Chondrocyte (in vitro differentiated cells): Measurements from ENCODE around the gene SEC14L1. TPM values are rescaled to one million over a fixed set of nuclear protein-coding genes. Genes with fewer than 3 reads are reported as not detected.

Experiments
- DNase-seq: peaks from one replicate; pipeline ENCODE4 v3.0.0; 2021; ENCODE audit warnings: mixed read lengths, low spot score
- H3K27ac Mint-ChIP-seq: one replicate; pipeline ENCODE4 v1.8.0; 2021; ENCODE audit warnings: mild to moderate bottlenecking, moderate library complexity, mixed read lengths; ENCODE audit not compliant: unreplicated experiment
- H3K27me3 Mint-ChIP-seq: 2 replicates; pipeline ENCODE4 v1.8.0; 2021; ENCODE audit warnings: low read depth, mixed read lengths
- H3K36me3 Mint-ChIP-seq: 2 replicates; pipeline ENCODE4 v1.8.0; 2021; ENCODE audit warnings: low read depth, mixed read lengths
- H3K4me1 Mint-ChIP-seq: 2 replicates; pipeline ENCODE4 v1.8.0; 2021; ENCODE audit warnings: low read depth, mild to moderate bottlenecking, mixed read lengths
- H3K4me3 Mint-ChIP-seq: one replicate; pipeline ENCODE4 v1.8.0; 2021; ENCODE audit warnings: mild to moderate bottlenecking, moderate library complexity, mixed read lengths; ENCODE audit not compliant: unreplicated experiment
- H3K9me3 Mint-ChIP-seq: 2 replicates; pipeline ENCODE4 v1.8.0; 2021; ENCODE audit warnings: low read depth, mixed read lengths
- total RNA-seq: library from RNA; stranded (reverse); gene quantifications from 3 replicates; pipeline ENCODE4 v1.2.1, GENCODE V29; 2021
- TF ChIP-seq, protein P1 (sequence below): fragments of 200-600 bp; sonication (generic); IDR thresholded peaks from 2 replicates; pipeline ENCODE4 v1.5.0; 2021; ENCODE audit warnings: antibody characterized with exemption, mild to moderate bottlenecking, moderate library complexity

Gene SEC14L1
- total RNA-seq, 1 donor from 2014 or later: 51.8 TPM

DNA sequence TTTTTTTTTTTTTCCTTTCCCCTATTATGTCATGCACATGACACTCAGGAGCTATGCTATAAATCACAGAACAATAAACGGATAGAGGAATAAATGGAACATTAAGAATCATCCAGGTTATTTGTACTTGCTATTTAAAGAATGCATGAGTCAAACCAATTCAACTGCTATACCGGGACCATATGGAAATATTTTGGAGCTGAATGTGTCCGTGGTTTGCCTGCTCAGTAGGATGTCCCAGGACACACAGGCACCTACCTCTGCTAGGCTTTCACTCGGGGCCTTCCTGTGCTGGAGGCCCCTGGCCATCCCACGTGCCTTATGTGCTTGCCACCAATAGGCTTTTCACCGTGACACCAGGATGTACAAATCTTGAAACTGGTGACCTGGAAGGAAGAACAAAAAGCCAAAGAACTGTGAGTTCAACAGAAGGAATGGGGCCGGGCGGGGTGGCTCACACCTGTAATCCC, 15.3 kb upstream of the SEC14L1 start:
- H3K36me3 Mint-ChIP-seq: no peaks in the 10 kb centered on the region
- H3K27me3 Mint-ChIP-seq: no peaks in the 10 kb centered on the region
- peak overlapping the region; percentile 91 for H3K27ac Mint-ChIP-seq
- H3K4me1 Mint-ChIP-seq: peaks cover 70% of the 10 kb centered on the region
- H3K4me3 Mint-ChIP-seq: no peak overlapping the region
- H3K9me3 Mint-ChIP-seq: no peaks in the 10 kb centered on the region
- TF ChIP-seq, protein P1, sequence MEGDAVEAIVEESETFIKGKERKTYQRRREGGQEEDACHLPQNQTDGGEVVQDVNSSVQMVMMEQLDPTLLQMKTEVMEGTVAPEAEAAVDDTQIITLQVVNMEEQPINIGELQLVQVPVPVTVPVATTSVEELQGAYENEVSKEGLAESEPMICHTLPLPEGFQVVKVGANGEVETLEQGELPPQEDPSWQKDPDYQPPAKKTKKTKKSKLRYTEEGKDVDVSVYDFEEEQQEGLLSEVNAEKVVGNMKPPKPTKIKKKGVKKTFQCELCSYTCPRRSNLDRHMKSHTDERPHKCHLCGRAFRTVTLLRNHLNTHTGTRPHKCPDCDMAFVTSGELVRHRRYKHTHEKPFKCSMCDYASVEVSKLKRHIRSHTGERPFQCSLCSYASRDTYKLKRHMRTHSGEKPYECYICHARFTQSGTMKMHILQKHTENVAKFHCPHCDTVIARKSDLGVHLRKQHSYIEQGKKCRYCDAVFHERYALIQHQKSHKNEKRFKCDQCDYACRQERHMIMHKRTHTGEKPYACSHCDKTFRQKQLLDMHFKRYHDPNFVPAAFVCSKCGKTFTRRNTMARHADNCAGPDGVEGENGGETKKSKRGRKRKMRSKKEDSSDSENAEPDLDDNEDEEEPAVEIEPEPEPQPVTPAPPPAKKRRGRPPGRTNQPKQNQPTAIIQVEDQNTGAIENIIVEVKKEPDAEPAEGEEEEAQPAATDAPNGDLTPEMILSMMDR: no peak
- no peak for DNase-seq

DNA sequence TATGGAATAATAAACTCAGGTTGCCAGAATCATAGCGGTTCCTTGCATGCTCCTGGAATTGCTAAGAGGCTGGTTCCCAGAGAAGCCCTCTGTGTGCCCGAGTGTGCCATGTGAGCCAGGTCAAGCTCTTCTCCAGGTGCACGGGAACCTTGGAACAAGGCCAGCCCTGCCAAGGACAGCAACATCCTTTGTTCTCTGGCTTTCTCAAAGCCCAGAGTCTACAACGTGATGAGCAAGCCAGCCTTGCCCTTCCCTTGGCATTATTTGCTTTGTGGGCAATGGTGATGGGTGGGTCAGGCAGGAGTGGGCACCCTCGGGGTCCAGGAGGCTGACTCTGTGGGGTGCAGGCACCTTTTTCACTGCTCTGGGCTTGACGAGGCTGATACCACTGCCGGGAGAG, 14.2 kb upstream of the SEC14L1 start:
- no peak overlapping the region for H3K27ac Mint-ChIP-seq
- H3K27me3 Mint-ChIP-seq: no peaks in the 10 kb centered on the region
- no peaks in the 10 kb centered on the region for H3K36me3 Mint-ChIP-seq
- peaks cover 69% of the 10 kb centered on the region for H3K4me1 Mint-ChIP-seq
- no peaks in the 10 kb centered on the region for H3K9me3 Mint-ChIP-seq
- H3K4me3 Mint-ChIP-seq: no peak overlapping the region
- DNase-seq: no peak
- TF ChIP-seq, protein P1: no peak

DNA sequence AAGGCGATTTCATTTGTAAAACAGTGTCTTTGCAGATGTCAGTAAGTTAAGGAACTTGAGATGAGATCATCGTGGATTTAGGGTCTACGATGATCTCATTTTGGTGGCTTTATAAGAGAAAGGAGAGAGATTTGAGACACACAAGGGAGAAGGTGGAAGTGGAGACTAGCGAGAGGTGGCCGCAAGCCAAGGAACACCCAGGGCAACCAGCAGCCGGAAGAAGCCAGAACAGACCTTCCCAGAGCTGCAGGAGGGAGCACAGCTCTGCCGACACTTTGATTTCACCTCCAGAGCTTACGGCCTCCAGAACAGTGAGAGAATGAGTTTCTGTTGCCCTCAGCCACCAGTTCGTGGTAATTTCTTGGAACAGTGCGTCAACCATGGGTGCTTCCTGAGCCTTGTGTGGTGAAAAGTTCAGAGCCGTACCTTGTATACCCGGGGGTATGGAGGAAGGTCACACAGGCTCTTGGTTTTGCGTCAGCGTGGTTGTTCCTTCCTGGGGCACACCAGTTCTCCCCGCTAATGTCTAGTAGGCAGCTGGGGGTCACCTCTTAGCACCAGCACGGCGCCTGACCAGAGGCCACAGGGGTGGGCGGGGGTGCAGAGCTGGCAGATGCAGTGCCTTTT, 12.9 kb upstream of the SEC14L1 start:
- no peak for DNase-seq
- TF ChIP-seq, protein P1: no peak
- Mint-ChIP-seq H3K27me3 (no peaks in the 10 kb centered on the region), H3K4me1 (peaks cover 70% of the 10 kb centered on the region), H3K36me3 (no peaks in the 10 kb centered on the region), H3K27ac (peak overlapping the region; percentile 72), H3K9me3 (no peaks in the 10 kb centered on the region), H3K4me3 (no peak overlapping the region)

- H3K9me3 Mint-ChIP-seq: no peaks in the 10 kb centered on the region
- H3K27ac Mint-ChIP-seq: peak overlapping the region; percentile 95
- no peak for DNase-seq
- H3K4me1 Mint-ChIP-seq: peaks cover 70% of the 10 kb centered on the region
- H3K4me3 Mint-ChIP-seq: no peak overlapping the region
- H3K36me3 Mint-ChIP-seq: no peaks in the 10 kb centered on the region
- TF ChIP-seq, protein P1: no peak
- H3K27me3 Mint-ChIP-seq: no peaks in the 10 kb centered on the region
Measured at GRCh38 chr17:77128896-77129567, 11.7 kb upstream of the SEC14L1 start.

GRCh38 chr17:77129568-77130301, 11.0 kb upstream of the SEC14L1 start:
- no peak for DNase-seq
- TF ChIP-seq, protein P1: no peak
- H3K4me3 Mint-ChIP-seq: peak overlapping the region; percentile 46

More at GRCh38 chr17:77129568-77130301, 11.0 kb upstream of the SEC14L1 start:
- peaks cover 64% of the 10 kb centered on the region for H3K4me1 Mint-ChIP-seq
- H3K9me3 Mint-ChIP-seq: no peaks in the 10 kb centered on the region
- no peaks in the 10 kb centered on the region for H3K27me3 Mint-ChIP-seq
- H3K27ac Mint-ChIP-seq: peak overlapping the region; percentile 95
- no peaks in the 10 kb centered on the region for H3K36me3 Mint-ChIP-seq
